ENCODE results near the gene TRIM13. TPM values are rescaled to one million over a fixed set of nuclear protein-coding genes. Genes with fewer than 3 reads are reported as not detected.
"Not testable (repeated sequence)": the region's sequence is repeated elsewhere in the genome, so short reads cannot be mapped to it uniquely, and the experiment has no call there.

TRIM13 gene
- total RNA-seq, 1 donor from 2014 or later, result 58.3 TPM

DNA sequence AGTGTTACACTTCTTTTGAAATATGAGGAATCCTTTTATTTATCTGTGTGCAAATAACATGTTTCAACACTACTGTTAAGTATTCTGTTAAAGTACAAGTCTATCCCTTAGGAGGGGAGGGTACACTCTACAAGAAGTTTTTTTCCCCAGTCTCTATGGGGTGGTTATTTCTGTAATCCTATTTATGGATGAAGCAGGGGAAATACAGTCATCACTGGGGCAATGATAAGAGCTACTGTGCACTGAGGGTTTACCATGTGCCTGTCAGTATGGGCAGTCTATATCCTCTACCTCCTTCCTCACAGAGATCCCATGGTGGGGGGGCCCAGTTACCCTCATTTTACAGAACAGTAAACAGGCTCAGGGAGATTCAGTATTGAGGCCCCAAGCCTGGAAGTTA, 16.6 kb upstream of the TRIM13 start:
- no peak for DNase-seq (ENCODE audit: low spot score)
- no peaks in the 10 kb centered on the region for H3K36me3 ChIP-seq
- H4K20me1 ChIP-seq (ENCODE audit: low read depth), result no peaks in the 10 kb centered on the region
- H3K4me3 ChIP-seq, result no peak overlapping the region
- no peak overlapping the region for H3K4me3 Mint-ChIP-seq
- H3K4me2 ChIP-seq, result no peak overlapping the region
- no peaks in the 10 kb centered on the region for H3K27me3 ChIP-seq
- H3K9ac ChIP-seq, result no peak overlapping the region
- H3K36me3 Mint-ChIP-seq, result peaks cover 2% of the 10 kb centered on the region
- TF ChIP-seq CTCF (IDR thresholded peaks at IDR 0.05) (no peak), EZH2phosphoT487 (IDR thresholded peaks at IDR 0.05) (no peak), EZH2 (IDR thresholded peaks at IDR 0.05) (no peak)
- peaks cover 6% of the 10 kb centered on the region for H3K27me3 Mint-ChIP-seq (ENCODE audit: insufficient read depth, low read depth)
- H3K79me2 ChIP-seq (ENCODE audit: low read depth), result no peaks in the 10 kb centered on the region
- H3K9me3 Mint-ChIP-seq, result no peaks in the 10 kb centered on the region
- no peaks in the 10 kb centered on the region for H3K9me3 ChIP-seq (ENCODE audit: low read depth)
- no peaks in the 10 kb centered on the region for H3K4me1 ChIP-seq
- H3K4me1 Mint-ChIP-seq, result no peaks in the 10 kb centered on the region
- H3F3A ChIP-seq (ENCODE audit: low read depth), result no peaks in the 10 kb centered on the region
- H2AFZ ChIP-seq (replicated peaks), result no peak overlapping the region
- H3K27ac ChIP-seq, result no peak overlapping the region
- no peak overlapping the region for H3K27ac Mint-ChIP-seq

- H3K9ac ChIP-seq, result no peak overlapping the region
- no peak overlapping the region for H3K4me2 ChIP-seq
- H3K4me1 Mint-ChIP-seq, result no peaks in the 10 kb centered on the region
- no peaks in the 10 kb centered on the region for H3K9me3 Mint-ChIP-seq
- H3K4me3 ChIP-seq, result no peak overlapping the region
- no peak for DNase-seq (ENCODE audit: low spot score)
- H3K9me3 ChIP-seq (ENCODE audit: low read depth), result no peaks in the 10 kb centered on the region
- no peak overlapping the region for H3K27ac ChIP-seq
- H3F3A ChIP-seq (ENCODE audit: low read depth), result no peaks in the 10 kb centered on the region
- no peak overlapping the region for H3K27ac Mint-ChIP-seq
- H3K36me3 ChIP-seq, result no peaks in the 10 kb centered on the region
- H3K36me3 Mint-ChIP-seq, result peaks cover 2% of the 10 kb centered on the region
- no peaks in the 10 kb centered on the region for H3K79me2 ChIP-seq (ENCODE audit: low read depth)
- H2AFZ ChIP-seq (replicated peaks), result no peak overlapping the region
- peaks cover 6% of the 10 kb centered on the region for H3K27me3 Mint-ChIP-seq (ENCODE audit: insufficient read depth, low read depth)
- no peak overlapping the region for H3K4me3 Mint-ChIP-seq
- TF ChIP-seq CTCF (IDR thresholded peaks at IDR 0.05), result no peak
- H4K20me1 ChIP-seq (ENCODE audit: low read depth), result no peaks in the 10 kb centered on the region
- no peaks in the 10 kb centered on the region for H3K4me1 ChIP-seq
- H3K27me3 ChIP-seq, result no peaks in the 10 kb centered on the region
These were observed 11.7 kb upstream of the TRIM13 start for GRCh38 chr13:49985129-49985528.

DNA sequence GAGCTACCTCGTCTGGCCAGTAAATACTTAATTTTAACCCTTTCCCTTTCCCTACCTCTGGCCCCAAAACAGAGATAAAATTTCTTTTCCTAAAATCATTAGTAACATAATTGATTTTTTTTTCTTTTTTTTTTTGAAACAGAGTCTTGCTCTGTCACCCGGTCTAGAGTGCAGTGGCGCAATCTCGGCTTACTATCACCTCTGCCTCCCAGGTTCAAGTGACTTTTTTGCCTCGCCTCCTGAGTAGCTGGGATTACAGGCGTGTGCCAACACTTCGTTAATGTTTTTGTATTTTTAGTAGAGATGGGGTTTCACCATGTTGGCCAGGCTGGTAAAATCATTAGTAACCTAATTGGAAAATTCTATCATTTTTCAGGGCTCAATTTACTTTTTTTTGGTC, 10.4 kb upstream of the TRIM13 start:
- no peak overlapping the region for H3K4me2 ChIP-seq
- H3F3A ChIP-seq (ENCODE audit: low read depth), result no peaks in the 10 kb centered on the region
- no peaks in the 10 kb centered on the region for H3K27me3 ChIP-seq
- Mint-ChIP-seq H3K4me1 (no peaks in the 10 kb centered on the region), H3K27me3 (ENCODE audit: insufficient read depth, low read depth) (peaks cover 4% of the 10 kb centered on the region), H3K4me3 (no peak overlapping the region), H3K27ac (no peak overlapping the region), H3K36me3 (peaks cover 2% of the 10 kb centered on the region), H3K9me3 (no peaks in the 10 kb centered on the region)
- no peak overlapping the region for H2AFZ ChIP-seq (replicated peaks)
- no peak overlapping the region for H3K4me3 ChIP-seq
- no peak for TF ChIP-seq CTCF (IDR thresholded peaks at IDR 0.05)
- no peak overlapping the region for H3K9ac ChIP-seq
- no peaks in the 10 kb centered on the region for H4K20me1 ChIP-seq (ENCODE audit: low read depth)
- H3K36me3 ChIP-seq, result no peaks in the 10 kb centered on the region
- DNase-seq (ENCODE audit: low spot score), result no peak
- no peaks in the 10 kb centered on the region for H3K4me1 ChIP-seq
- H3K27ac ChIP-seq, result no peak overlapping the region
- no peaks in the 10 kb centered on the region for H3K79me2 ChIP-seq (ENCODE audit: low read depth)
- no peaks in the 10 kb centered on the region for H3K9me3 ChIP-seq (ENCODE audit: low read depth)

GRCh38 chr13:49990612-49991011, 6.2 kb upstream of the TRIM13 start:
- H3K4me1 ChIP-seq; H3K9me3 Mint-ChIP-seq; H3K79me2 ChIP-seq (ENCODE audit: low read depth); H3K4me1 Mint-ChIP-seq; H4K20me1 ChIP-seq (ENCODE audit: low read depth); H3K36me3 Mint-ChIP-seq; H3K27me3 ChIP-seq; DNase-seq (ENCODE audit: low spot score); H3F3A ChIP-seq (ENCODE audit: low read depth); H3K27ac Mint-ChIP-seq; H3K4me3 ChIP-seq; H3K4me3 Mint-ChIP-seq; H3K4me2 ChIP-seq; H3K36me3 ChIP-seq; H3K27ac ChIP-seq; H3K9me3 ChIP-seq (ENCODE audit: low read depth); H3K9ac ChIP-seq; H3K27me3 Mint-ChIP-seq (ENCODE audit: insufficient read depth, low read depth); H2AFZ ChIP-seq (replicated peaks): not testable (repeated sequence)
